HUES64 (cell line): ENCODE measurements around the gene UROC1.

Experiments used
- H3K27ac ChIP-seq: 2 replicates; pipeline ENCODE4 v1.7.0; 2013; ENCODE audit warnings: low read depth, low read length, inconsistent platforms
- H3K27me3 ChIP-seq: 2 replicates; pipeline ENCODE4 v1.6.1; 2013; ENCODE audit warnings: mild to moderate bottlenecking, low read length; ENCODE audit not compliant: insufficient read depth
- H3K36me3 ChIP-seq: 2 replicates; pipeline ENCODE4 v1.6.1; 2013; ENCODE audit warnings: mild to moderate bottlenecking, low read length; ENCODE audit not compliant: insufficient read depth
- H3K4me1 ChIP-seq: 2 replicates; pipeline ENCODE4 v1.6.1; 2013; ENCODE audit warnings: mild to moderate bottlenecking, low read length, moderate library complexity; ENCODE audit not compliant: insufficient read depth
- H3K4me3 ChIP-seq: 2 replicates; pipeline ENCODE4 v1.5.1; 2013; ENCODE audit warnings: mild to moderate bottlenecking, low read length, moderate library complexity
- H3K9ac ChIP-seq: 2 replicates; pipeline ENCODE4 v1.6.1; 2013; ENCODE audit warnings: mild to moderate bottlenecking, low read depth, low read length
- H3K9me3 ChIP-seq: 2 replicates; pipeline ENCODE4 v1.6.1; 2013; ENCODE audit warnings: low read depth, low read length; ENCODE audit not compliant: insufficient read depth
- WGBS: fragments of 150-250, 120-280 bp; methylation state at CpG from one replicate; pipeline ENCODE4 v1.1.7; 2013; ENCODE audit warnings: missing lambda C conversion rate; 5-methylcytosine and 5-hydroxymethylcytosine counted together

The UROC1 gene

DNA sequence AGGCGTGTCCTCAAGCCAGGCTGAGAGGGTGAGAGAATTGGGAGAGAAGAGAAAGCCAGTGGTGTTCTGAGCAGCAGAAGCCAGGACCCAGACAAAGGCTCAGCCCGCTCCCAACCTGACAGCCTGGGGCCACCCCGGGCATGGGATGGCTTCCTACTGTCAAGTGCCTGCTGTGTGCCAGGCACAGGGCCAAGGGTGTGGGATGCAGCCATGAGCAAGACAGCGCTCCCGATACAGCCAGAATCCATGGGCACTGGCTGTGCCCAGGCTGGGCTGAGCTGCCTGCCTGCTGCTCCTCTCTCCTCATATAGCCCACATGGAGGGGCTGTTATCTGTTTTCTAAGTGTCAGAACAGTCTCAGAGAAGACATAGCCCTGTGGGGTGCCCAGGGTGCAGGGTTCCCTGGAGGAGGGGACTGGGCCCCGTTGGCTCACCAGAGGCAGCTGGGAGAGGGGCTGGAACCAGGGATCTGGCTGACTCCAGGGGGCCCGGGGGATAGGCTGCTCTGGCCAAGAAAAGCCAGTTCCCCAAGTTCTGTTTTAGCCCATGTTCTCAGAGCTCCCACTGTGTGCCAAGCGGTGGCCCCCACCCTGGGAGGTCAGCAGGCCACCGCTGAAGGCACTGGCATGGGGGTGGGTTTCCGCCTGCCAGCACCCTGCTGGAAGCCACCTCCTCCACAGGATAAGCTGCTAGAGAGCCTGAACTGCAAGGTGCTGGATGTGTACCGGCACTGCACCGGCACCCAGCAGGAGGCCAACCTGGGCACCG, 83.9 kb downstream of the UROC1 start:
- no peaks in the 10 kb centered on the region for H3K9me3 ChIP-seq
- no peaks in the 10 kb centered on the region for H3K27me3 ChIP-seq
- H3K4me3 ChIP-seq, result no peak overlapping the region
- H3K9ac ChIP-seq, result no peak overlapping the region
- peaks cover 24% of the 10 kb centered on the region for H3K36me3 ChIP-seq
- no peaks in the 10 kb centered on the region for H3K4me1 ChIP-seq
- 89% methylated on average over 13 of the region's 13 CpGs for WGBS
- no peak overlapping the region for H3K27ac ChIP-seq

DNA sequence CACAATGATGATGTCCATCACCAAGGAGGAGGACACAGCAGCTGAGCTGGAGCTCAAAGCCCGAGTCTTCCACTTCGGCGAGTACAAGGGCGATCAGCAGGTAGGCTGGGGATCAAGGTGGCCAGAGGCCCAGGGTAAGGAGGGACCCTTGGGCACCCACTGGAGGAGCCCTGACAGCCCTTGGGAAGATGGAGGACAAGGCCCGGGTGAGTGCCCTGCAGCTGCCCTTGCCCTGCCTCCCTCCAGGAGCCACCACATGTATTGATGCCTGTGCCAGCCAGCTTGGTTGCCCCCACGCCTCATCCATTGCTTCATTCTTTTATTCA, 84.5 kb downstream of the UROC1 start:
- Histone ChIP-seq H3K27ac (no peak overlapping the region), H3K36me3 (peaks cover 18% of the 10 kb centered on the region), H3K9ac (no peak overlapping the region), H3K9me3 (no peaks in the 10 kb centered on the region), H3K4me1 (no peaks in the 10 kb centered on the region), H3K27me3 (no peaks in the 10 kb centered on the region), H3K4me3 (no peak overlapping the region)
- WGBS, result 95% methylated on average over 6 of the region's 6 CpGs

DNA sequence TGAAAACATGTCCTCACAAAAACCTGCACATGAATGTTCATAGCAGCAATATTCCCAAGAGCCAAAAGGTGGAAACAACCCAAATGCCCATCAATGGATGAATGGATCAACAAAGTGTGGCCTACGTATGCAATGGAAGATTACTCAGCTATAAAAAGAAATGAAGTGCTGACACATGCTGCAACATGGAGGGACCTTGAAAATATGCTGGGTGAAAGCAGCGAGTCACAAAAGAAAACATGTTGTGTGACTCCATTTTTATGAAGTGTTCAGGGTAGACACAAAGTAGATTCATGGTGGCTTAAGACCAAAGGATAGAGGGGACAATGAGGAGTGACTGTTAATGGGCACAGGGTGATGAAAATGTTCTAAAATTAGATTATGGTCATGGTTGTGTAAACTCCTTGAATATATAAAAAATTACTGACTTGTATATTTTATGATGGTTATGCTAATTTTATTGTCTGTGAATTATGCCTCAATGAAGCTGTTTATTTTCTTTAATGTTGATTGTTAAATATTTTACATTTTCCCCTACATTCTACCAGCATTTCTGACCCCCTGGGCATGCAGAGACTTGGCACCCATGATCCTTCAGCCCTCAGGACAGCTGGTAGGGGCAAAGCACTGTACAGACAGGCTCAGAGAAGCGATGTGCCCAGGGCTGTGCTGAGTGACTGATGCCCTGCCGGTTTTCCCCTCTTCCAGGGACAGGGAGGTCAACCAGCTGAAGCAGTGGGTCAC, 85.0 kb downstream of the UROC1 start:
- Histone ChIP-seq H3K9me3 (no peaks in the 10 kb centered on the region), H3K36me3 (peaks cover 14% of the 10 kb centered on the region; the same call in 1 of the 2 replicates), H3K4me1 (no peaks in the 10 kb centered on the region), H3K4me3 (no peak overlapping the region), H3K27me3 (no peaks in the 10 kb centered on the region), H3K9ac (no peak overlapping the region), H3K27ac (no peak overlapping the region)
- WGBS, result 91% methylated on average over 4 of the region's 4 CpGs
